HG03108 (cell line): Measurements from ENCODE around the gene GTF3C2.
"Not testable (repeated sequence)": the region's sequence is repeated elsewhere in the genome, so short reads cannot be mapped to it uniquely, and the experiment has no call there.

ENCODE experiments used
- ATAC-seq: cut with Tn5 transposase; IDR thresholded peaks from one replicate; pipeline ENCODE4 v1.9.1; 2021; ENCODE audit warnings: moderate library complexity; ENCODE audit not compliant: unreplicated experiment

GTF3C2 gene

DNA sequence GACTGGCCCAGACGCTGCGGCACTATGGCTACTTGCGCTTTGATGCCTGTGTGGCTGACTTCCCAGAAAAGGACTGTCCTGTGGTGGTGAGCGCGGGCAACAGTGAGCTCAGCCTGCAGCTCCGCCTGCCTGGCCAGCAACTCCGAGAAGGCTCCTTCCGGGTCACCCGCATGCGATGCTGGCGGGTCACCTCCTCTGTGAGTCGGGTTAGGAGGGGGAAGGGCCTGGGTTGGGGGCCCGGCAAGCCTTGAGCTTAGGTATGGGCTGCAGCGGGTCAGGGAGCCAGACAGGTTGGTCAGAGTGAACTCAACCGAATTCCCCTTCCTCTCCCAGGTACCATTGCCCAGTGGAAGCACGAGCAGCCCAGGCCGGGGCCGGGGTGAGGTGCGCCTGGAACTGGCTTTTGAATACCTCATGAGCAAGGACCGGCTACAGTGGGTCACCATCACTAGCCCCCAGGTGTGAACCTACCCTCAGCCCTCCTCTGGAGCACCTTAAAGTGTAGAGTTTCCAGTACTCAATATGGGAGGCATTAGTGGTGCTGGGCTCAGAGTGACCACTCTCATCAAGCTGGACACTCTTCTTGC is 19.0 kb upstream of the GTF3C2 start:
- no peak for ATAC-seq

DNA sequence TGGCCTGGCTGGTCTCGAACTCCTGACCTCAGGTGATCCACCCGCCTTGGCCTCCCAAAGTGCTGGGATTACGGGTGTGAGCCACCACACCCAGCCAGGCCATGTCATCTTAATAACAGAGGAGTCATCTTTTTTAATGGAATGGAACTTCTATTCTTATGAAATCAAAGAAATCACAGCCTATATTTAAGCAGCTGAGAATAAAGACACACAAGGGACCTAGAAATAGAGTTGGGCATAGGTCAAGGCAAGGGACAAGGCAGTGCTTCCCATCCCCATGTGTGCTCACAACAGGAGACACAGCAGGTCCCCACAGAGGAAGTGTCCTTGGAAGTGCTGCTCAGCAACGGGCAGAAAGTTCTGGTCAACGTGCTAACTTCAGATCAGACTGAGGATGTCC is 17.0 kb upstream of the GTF3C2 start:
- no peak for ATAC-seq

DNA sequence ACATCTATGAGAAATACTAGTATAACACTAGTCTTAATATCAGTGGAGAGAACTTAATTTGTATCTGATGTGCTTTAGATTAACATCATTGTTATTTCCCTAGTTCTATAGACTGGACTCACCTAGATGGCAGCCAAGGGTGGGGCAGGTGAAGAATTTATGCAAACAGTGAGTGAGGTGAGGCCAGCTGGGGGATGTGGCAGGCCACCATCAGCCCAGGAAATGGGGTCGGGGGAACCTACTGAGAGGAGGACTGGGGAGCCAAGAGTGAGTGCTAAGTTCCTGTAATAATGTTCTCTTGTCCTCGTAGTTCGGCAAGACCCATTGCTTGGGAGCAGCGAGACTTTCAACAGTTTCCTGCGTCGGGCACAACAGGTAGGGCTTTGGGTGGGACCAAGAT is 16.4 kb upstream of the GTF3C2 start:
- ATAC-seq, result no peak

DNA sequence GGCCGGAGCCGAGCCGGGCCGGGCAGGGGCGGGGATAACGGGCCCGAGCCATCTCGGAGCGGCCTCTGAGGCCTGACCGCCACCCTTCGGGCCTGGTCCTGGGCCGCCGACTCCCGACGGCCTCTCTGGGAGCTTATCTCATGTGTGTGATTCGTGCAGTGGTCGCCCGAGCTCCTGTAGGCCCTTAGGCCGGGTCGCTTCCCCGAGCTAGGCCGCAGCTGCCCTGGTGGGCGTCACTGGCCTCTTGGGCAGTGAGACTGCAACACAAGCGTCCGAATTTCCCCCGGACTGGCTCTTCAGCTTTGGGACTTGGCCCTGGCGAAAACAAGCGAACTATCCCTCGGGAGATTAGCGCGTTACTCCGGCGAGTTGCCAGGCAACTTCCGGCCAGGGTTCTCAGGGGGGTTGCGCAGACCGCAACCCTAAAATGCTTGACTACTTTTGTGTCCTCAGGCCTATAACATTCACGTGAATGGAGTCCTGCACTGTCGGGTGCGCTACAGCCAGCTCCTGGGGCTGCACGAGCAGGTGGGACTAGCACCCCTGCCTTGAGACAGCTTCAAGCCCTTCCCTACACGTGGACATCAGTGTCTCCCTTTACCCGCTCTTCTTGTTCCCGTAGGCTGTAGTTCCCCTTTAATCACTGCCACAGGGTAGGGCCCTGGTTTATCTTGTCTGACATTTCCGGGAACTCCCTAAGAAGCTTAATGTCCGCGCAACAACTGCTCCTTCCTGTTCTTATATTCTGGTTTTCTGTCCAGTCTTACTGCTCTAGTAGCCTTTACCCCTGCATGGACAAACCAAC is 14.5 kb upstream of the GTF3C2 start:
- peak; percentile 23 for ATAC-seq

DNA sequence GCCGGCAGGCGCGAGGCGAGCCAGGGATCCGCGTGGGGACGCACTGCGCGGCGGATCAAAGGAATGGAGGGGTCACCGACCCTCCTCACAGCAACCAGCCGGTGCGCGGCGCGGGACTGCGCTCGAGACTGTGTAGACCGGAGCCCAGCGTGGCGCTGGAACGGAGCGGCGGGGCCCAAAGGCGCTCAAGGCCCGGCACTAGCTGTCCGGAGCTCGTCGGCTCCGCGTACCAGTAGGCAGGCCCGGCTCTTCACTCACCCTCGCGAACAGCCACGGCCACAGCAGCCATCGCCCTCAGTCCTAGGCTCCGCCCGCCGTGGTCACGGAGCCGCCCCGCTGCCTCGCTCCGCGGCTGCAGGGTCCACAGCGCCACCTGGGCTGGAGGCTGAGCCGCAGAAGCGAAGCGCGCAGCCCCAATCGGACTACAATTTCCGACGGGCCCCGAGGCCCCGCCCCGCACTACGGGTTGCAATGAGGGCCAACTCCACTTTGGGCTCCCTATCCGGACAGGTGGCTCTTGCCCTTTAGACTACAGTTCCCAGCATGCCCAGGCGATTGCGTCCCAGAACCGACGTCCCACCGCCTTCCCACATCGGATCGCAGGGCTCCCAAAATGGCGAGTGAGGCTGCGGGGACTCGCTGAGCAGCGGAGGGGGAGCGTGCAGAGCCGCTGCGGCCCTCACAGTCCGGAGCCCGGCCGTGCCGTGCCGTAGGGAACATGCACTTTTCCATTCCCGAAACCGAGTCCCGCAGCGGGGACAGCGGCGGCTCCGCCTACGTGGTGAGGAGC is 13.7 kb upstream of the GTF3C2 start, which contains the start of the genes EIF2B4 and SNX17:
EIF2B4 (minus strand) TSS at position 313 of the 790 bp plus-strand sequence; CDS start at position 289, 24 bp downstream.
SNX17 (plus strand) TSS at position 591 of the 790 bp plus-strand sequence; CDS start at position 719, 128 bp downstream.
- peak; percentile 89 for ATAC-seq

DNA sequence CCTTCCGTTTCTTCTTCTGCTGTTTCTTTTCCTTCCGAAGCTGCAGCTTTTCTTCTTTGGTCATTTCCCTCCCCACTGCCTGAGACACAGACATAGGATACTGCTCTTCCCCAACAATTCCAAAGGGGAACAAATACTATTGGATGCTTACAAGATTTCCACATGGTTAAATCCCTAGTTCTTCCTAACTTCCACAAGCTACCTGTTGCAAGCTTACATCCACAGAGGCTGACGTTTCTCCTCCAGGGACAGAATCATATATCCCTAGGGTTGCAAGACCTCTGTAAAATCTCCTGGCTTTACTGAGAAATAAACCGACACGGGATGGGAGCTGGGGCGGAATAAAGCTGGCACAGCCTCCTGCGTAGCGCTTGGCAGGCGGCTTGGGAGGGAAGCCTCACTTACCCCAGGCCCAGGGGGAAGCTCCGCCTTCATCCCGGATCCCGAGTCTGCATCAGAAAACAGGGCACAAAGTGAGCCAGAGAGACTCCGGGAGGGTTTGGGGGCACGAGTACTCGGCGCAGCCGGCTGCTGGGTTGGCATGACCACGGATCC is 13.0 kb upstream of the GTF3C2 start:
- ATAC-seq, result no peak

DNA sequence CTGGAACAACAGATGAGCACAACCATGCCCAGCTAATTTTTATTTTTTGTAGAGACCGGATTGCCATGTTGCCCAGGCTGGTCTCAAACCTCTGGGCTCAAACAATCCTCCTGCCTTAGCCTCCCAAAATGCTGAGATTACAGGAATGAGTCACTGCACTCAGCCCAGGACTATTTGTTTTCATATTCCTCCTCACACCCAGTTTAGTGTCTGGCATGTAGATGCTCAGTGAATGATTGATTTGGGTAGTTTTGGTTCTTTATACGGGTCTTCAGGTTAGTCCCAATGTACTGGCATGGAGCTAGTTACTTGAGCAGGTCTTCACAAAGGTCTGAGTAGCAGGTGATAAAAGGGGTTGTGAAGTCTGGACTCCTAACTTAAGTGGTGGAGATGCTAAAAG is 7.4 kb upstream of the GTF3C2 start:
- no peak for ATAC-seq

DNA sequence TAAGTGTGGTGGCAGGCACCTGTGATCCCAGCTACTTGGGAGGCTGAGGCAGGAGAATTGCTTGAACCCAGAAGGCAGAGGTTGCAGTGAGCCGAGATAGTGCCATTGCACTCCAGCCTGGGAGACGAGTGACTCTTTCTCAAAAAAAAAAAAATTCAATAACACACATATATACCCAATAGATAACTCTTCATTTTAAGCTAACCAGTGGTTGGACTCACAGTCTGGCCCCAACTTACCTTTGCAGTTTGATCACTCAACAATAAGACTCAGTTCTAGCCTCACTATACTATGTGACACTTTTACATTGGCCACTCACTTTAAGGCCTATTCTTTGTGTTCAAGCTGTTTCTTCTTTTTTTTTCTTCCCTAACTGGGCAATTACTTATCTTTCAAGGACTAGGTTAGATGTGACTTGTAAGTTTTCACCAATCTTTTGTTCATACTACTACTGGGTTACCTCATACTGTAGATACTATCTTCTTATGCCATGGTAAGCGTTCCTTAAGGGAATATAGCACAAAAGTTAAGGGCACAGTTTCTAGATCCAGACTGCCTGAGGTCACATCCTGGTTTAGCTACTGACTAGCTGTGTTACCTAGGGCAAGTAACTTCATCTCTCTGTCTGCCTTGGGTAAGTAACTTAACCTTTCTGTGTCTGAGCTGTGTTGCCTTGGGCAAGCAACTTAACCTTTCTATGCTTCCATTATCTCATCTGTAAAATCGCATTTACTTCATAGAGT is 6.3 kb upstream of the GTF3C2 start:
- no peak for ATAC-seq

DNA sequence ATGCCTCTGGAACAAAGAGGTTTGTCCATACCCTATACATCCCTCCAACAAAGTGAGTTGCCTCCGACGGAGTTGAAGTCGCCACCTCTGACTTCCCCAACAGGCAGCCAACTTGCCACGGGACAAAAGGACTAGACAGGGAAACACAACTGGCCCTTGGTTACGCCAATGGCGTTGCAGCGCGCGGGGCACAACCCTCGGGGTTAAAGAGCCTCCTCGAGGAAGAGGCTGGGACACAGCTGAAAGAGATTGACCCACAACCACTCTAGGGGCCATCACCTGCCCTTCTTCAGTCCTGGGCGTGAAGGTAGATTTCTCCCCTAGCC is 545 bp downstream of the GTF3C2 start:
- ATAC-seq, result peak; percentile 29

DNA sequence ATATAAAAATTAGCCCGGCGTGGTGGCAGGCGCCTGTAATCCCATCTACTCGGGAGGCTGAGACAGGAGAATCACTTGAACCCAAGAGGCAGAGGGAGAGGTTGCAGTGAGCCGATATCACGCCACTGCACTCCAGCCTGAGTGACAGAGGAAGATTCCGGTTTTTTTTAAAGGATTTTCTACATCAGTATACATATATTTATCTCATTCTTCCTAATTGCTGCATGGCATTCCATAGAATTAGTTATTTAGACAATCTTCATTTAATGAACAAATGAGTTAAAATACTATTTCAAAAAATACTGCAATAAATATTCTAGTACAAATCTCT is 2.0 kb downstream of the GTF3C2 start:
- ATAC-seq, result no peak

DNA sequence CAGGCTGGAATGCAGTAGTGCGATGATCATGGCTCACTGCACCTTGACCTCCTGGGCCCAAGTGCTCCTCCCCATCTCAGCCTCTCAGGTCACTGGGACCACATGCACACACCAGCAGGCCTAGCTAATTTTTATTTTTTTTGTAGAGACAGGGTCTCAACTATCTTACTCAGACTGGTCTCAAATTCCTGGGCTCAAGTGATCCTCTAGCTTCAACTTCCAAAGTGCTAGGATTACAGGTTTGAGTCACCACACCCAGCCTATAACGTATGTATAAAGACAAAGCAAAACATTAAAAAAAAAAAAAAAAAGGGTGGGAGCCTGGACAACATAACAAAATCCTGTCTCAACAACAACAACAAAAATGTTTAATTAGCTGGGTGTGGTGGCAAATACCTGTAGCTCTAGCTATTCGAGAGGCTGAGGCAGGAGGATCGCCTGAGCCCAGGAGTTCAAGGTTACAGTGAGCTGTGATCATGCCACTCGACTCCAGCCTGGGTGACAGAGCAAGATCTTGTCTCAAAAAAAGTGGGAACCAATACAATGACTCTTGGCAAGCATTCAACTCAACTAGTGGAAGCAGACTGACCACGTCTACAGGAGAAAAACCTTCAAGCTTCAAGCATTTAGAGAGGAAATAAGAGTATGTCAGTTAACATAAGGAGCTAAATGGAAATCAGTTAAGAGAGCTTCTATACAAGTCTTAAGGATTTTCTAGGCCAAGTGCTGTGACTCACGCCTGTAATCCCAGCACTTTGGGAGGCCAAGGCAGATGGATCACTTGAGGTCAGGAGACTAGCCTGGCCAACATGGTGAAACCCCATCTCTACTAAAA is 2.6 kb downstream of the GTF3C2 start:
- ATAC-seq, result no peak

DNA sequence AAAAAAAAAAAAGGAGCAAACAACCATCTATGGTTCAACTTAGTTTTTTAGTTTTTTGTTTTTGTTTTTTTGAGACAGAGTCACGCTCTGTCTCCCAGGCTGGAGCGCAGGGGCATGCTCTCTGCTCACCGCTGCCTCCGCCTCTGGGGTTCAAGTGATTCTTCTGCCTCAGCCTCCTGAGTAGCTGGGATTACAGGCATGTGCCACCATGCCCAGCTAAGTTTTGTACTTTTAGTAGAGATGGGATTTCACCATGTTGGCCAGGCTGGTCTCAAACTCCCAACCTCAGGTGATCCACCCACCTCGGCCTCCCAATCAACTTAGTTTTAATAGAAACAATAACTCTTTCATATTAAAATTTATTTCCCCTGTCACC is 3.2 kb downstream of the GTF3C2 start:
- ATAC-seq, result not testable (repeated sequence)

DNA sequence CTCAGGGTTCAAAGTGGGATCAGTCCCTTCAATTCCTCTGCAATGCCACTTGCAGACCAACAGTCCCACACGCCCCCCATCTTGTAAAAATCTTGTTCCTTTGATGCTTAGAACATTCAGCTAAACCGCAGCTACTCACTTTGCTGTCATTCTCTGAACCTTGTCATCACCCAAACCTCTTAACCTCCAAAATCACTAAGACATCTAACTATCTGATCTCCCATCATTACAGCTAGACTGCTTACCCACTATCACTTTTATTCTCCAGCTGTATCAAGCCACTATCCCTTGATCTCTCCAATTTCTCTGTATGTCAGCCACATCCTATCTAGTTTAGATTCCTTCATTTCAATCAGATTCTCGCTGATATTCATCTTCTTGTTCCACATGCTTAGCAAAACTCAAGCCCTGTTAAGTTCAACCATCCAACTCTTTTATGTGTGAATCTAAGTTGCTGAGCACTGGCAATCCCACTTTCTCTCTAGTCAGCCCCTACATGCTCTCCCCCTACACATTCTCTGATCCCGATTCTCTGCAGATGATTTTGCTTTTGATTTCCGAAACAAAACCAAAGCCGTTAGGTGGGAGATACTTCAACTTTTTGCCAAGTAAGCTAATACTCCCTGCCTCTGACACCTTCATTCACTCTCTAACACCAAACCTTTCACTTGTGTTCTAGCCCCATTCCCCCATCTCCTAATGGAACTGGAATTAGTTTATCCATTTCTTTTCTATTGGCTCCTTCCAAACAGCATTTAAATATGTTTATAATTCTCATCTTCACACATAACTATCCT is 4.6 kb downstream of the GTF3C2 start:
- ATAC-seq, result no peak

DNA sequence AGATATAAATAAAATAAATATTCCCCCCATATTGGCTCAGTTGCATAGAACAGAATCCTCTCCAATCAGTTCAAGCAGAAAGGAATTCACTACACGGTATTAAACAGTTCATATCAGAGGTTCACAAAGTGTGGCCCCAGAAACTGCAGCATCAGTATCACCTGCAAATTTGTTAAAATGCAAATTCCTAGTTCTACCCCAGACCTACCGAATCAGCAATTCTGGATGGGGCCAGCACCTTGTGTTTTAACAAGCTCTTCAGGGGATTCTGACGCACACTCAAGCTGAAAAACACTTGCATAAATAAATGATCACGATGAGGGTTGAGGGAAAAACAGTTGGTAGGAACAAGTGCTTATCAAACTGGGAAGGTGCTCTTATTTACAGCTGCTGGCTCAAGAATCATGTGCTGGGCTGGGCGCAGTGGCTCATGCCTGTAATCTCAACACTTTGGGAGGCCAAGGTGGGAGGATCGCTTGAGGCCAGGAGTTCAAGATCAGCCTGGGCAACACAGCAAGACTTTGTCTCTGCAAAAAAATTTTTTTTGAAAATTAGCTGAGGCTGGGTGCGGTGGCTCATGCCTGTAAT is 6.4 kb downstream of the GTF3C2 start:
- no peak for ATAC-seq

DNA sequence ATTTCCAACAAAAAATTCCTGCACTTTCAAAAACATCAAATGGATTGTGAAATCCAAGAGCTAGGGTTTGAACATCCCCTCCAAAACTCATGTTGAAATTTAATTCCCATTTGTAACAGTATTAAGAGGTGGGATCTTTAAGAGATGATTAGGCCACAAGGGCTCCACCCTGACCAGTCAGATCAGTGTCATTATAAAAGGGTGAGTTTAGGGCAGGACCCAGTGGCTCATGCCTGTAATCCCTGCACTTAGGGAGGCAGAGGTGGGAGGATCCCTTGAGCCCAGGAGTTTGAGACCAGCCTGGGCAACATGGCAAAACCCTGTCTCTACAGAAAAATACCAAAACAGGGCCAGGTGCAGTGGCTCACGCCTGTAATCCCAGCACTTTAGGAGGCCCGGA is 8.9 kb downstream of the GTF3C2 start:
- no peak for ATAC-seq

DNA sequence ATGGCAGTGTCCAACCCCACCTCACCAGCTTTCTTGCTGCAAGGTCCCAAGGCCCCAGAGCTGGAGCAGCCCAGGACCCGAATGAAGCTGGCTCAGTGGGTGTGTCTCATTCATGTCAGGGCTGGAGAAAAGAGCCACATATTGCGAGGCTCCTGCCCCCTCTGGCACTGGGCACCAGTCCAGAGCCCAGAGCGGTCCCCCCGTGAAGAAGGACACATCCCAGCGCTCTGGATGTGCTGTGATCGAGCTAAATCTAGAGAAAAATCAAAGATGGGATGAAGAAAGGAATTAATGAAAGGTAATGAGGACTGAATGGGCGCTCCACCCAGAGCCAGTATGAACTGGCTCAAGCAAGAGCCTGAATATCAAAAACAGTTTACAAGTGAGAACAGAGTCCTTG is 20.4 kb downstream of the GTF3C2 start:
- no peak for ATAC-seq

DNA sequence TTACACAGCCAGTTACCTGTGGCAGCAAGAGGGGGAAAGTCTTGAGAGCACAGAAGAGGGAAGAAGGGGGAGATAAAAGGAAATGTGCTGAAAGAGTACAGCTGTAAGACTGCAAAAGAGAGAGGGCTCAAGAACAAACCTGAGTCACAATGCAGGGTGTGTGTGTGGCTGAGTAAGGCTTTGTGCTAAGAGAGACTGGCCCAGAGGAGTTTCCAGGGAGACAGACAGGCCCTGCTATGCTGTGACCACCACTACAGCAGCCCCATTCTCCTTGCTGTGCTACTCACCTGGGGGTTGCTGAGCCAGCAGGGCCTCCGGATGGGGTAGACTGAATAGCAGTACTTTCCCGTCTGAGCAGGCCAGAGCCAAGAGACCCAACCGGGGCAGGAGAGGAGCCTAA is 21.3 kb downstream of the GTF3C2 start:
- ATAC-seq, result no peak

DNA sequence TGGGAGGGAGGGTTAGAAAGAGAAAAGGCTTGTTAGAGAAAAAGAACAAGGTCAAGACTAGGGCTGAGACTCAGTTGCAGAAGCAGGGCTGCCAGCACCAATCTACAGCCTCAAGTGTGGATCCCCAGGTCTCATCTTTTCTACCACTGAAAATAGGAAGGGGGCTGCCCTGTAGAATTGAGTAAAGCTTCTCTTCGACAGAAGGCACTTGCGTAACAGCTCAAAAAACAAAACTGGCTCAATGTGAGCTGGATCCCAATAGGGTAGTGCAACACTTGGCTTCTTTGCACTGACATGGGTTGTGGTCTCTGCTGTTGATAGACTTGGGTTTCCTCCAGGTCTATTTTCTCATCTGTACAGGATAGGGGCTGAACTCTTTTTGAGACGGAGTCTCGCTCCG is 31.8 kb downstream of the GTF3C2 start:
- no peak for ATAC-seq
